BJ (cell line): ENCODE results near the gene SLC12A7. TPM values are rescaled to one million over a fixed set of nuclear protein-coding genes. Genes with fewer than 3 reads are reported as not detected.
"Not testable (repeated sequence)": the region's sequence is repeated elsewhere in the genome, so short reads cannot be mapped to it uniquely, and the experiment has no call there.

Experiments used
- CTCF ChIA-PET: fragments of 350-600 bp; formaldehyde crosslinking; extraction: SDS; loops from one replicate; lab custom pipeline; 2021; ENCODE audit warnings: antibody characterized with exemption, inconsistent platforms; lab: Yijun Ruan, JAX
- POLR2A ChIA-PET: fragments of 300-600 bp; sonication (Branson Sonifier 250); formaldehyde crosslinking; extraction: SDS; loops from one replicate; lab custom pipeline; 2021; ENCODE audit warnings: antibody characterized with exemption; lab: Charles Lee
- DNase-seq: peaks from one replicate; pipeline ENCODE4 v3.0.0-alpha.2; 2011; ENCODE audit warnings: low read depth
- H3K27me3 ChIP-seq: 2 replicates; pipeline ENCODE4 v1.6.0; 2011; ENCODE audit warnings: low read length; ENCODE audit not compliant: control insufficient read depth, insufficient read depth
- H3K36me3 ChIP-seq: 2 replicates; pipeline ENCODE4 v1.5.1; 2011; ENCODE audit warnings: low read length; ENCODE audit not compliant: control insufficient read depth, insufficient read depth
- H3K4me3 ChIP-seq: 2 replicates; pipeline ENCODE4 v1.5.1; 2011; ENCODE audit warnings: low read depth, mild to moderate bottlenecking, control low read depth, low read length
- CTCF ChIP-seq: IDR thresholded peaks from 2 replicates; pipeline ENCODE4 v1.5.1; 2011; ENCODE audit warnings: low read depth, mild to moderate bottlenecking, control low read depth, inconsistent platforms, low read length, moderate library complexity; ENCODE audit not compliant: insufficient read depth
- polyA plus RNA-seq: library from polyadenylated mRNA; depleted of rRNA; stranded (reverse); fragments of >200 nt; gene quantifications from 2 replicates; pipeline ENCODE4 v1.2.3, GENCODE V29; 2011

SLC12A7 gene
- polyA plus RNA-seq, 1 experiment, result 4.6 TPM

DNA sequence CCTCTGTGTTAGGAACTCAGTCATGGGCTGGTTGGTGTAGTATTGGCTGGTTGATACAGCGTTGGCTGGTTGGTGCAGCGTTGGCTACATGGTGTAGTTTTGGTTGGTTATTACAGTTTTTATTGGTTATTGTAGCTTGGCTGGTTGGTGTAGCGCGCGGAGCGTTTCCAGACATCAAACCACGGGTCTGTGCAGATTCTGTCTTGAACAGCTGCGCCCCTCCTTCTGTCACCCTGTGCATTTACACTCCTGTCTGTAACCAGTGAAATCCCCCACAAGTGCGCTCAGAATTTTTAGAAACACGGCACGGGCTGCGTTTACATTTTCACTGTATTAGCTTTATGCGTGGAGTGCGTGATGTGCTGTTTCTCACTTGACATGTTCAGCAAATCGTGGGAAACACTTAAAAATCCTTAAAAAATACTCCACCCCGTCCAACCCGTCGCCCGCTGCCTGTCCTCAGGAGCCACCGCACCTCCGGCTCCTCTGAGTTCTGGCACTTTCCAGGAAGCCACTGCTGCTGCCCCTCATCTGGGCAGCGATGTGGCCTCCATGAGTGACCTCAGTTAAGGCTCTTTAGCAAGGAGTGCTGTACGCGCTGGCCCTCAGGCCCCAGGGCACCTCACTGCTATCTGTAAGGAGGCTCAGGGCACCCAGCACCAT lies 82.5 kb downstream of the SLC12A7 start:
- Histone ChIP-seq H3K36me3 (no peaks in the 10 kb centered on the region), H3K4me3 (no peak overlapping the region), H3K27me3 (peaks cover 10% of the 10 kb centered on the region)
- no peak for DNase-seq
- CTCF ChIA-PET, result interaction anchor here (1.2 kb wide), 1 partner anchor 22 kb away, joined by 3 read pairs; no protein-coding TSS in a partner anchor
- no peak for TF ChIP-seq CTCF
- POLR2A ChIA-PET, result interaction anchor here (0.6 kb wide), 1 partner anchor 26 kb away, joined by 10 read pairs; no protein-coding TSS in a partner anchor

- peaks cover 10% of the 10 kb centered on the region for H3K27me3 ChIP-seq
- no peak overlapping the region for H3K4me3 ChIP-seq
- no peak for TF ChIP-seq CTCF
- ChIA-PET CTCF (interaction anchor here (1.0 to 1.2 kb wide), 2 partner anchors 23 to 105 kb away, joined by 3 read pairs; no protein-coding TSS in a partner anchor), POLR2A (no interaction called here)
- no peak for DNase-seq
- H3K36me3 ChIP-seq, result no peaks in the 10 kb centered on the region
Measured at GRCh38 chr5:1028481-1029281, 83.2 kb downstream of the SLC12A7 start.

DNA sequence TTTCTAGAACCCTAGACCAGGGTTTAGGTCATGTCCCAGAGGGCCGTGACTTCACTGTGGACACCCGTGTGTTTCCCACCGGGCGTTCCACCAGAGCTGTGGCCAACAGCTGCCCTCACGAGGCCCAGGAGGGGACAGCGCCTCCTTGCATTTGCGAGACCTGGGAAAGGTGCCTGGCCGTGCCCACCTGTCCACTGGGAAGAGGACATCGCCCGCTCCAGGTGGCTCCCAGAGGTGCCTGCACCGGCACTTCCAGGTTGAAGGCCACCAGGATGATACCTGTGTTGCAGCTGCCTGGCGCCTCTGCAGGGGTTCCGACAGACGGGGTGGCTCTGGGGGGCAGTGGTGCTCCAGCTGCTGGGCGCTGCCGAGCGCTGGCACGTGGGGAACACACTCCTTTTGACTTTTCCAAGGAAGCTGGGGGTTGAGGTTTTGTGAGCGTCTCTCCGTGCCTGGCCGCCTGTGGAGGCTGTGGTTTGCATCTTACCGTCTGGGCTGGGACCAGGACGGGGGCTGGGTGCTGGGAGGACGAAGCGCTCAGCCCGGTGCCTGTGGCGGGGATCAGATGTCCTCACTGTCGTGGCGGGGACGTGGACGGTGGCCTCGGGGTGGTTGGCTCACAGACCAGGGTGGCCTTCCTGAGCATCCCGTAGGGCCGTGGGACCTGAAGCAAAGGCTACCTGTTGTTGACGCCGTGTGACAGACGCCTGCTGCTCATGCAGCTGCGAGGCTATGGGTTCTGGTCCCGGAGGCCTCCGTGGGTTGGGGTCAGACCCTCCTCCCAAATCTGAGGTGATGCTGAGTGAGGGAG lies 84.0 kb downstream of the SLC12A7 start:
- peaks cover 9% of the 10 kb centered on the region for H3K27me3 ChIP-seq
- CTCF ChIA-PET, result interaction anchor here (0.7 to 1.0 kb wide), 2 partner anchors 93 to 104 kb away, joined by 3 read pairs; no protein-coding TSS in a partner anchor
- DNase-seq, result no peak
- no peaks in the 10 kb centered on the region for H3K36me3 ChIP-seq
- H3K4me3 ChIP-seq, result no peak overlapping the region
- POLR2A ChIA-PET, result no interaction called here
- no peak for TF ChIP-seq CTCF

DNA sequence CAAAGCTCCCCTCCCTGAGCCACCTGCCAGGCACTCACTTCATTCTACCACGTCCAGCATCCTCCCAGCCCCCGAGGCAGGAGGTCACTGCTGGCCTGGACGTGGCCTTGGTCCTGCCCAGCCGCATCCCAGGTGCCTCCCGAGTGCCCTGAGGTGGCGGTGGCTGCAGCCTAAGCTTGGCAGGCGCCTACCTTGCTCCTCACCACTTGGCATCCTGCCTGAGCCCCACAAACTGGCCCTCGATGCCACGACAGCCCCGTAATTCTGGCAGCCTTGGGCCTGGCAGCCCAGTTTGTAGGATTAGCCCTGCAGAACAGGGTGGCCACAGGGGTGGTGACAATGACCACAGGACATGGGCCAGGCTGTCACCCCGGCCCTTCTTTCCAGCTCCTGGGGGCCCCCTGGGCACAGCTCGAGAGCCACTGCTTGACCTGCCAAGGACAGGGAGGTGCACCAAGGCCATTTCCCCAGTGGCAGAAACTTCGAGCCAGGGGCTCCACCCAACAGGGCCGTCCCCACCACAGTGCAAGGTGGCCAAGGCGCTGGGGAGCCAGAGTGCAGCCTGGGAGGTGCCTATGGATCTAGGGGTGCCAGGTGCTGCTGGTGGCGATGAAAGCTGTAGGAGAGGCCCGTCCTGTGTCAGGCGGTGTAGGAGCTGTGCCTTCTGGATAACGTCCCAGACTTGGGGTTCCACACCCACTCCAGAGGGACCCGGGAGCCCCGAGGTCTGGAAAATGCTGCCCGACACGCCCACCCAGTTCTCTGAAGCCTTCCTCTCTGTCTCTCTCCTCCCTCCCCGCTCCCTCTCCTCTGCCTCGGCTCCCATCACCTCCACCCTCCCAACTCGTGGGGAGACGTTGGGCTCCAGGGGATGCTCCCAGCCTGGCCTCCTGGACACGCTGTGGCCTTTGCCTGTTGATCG lies 84.9 kb downstream of the SLC12A7 start:
- DNase-seq, result no peak
- Histone ChIP-seq H3K27me3 (peaks cover 9% of the 10 kb centered on the region), H3K36me3 (no peaks in the 10 kb centered on the region), H3K4me3 (no peak overlapping the region)
- no peak for TF ChIP-seq CTCF
- ChIA-PET CTCF (interaction anchor here (0.7 kb wide), 1 partner anchor 92 kb away, joined by 3 read pairs; no protein-coding TSS in a partner anchor), POLR2A (no interaction called here)

DNA sequence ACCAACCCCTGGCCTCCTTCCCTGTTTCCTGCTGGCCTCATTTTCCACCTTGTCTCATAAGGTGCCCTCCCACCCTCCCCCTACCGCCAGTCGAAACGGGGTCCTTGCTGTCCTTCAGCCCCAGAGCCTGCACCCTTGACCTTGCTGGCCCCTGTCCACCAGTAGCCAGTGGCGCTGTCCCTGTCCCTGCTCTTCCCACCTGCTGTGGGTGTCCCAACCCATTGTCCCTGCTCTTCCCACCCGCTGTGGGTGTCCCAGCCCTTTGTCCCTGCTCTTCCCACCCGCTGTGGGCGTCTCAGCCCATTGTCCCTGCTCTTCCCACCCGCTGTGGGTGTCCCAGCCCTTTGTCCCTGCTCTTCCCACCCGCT lies 89.9 kb downstream of the SLC12A7 start:
- DNase-seq, POLR2A ChIA-PET: not testable (repeated sequence)

More for the DNA sequence above, 89.9 kb downstream of the SLC12A7 start:
- not testable (repeated sequence) for H3K4me3 ChIP-seq, H3K36me3 ChIP-seq
- CTCF ChIA-PET, result interaction anchor here (1.0 kb wide), 1 partner anchor 119 kb away, joined by 3 read pairs; no protein-coding TSS in a partner anchor
- H3K27me3 ChIP-seq, result peaks cover 12% of the 10 kb centered on the region
